Erythroblast (primary cell): ENCODE results near the gene RASA4.
"Not testable (repeated sequence)": the region's sequence is repeated elsewhere in the genome, so short reads cannot be mapped to it uniquely, and the experiment has no call there.

Experiments
- GATA1 ChIP-seq: IDR thresholded peaks from 2 replicates; pipeline ENCODE4 v1.6.1; 2011; ENCODE audit warnings: low read depth, mild to moderate bottlenecking, control low read depth, low read length, moderate library complexity
- POLR2A ChIP-seq: IDR thresholded peaks from 2 replicates; pipeline ENCODE4 v1.6.1; 2011; ENCODE audit warnings: mild to moderate bottlenecking, low read length

DNA sequence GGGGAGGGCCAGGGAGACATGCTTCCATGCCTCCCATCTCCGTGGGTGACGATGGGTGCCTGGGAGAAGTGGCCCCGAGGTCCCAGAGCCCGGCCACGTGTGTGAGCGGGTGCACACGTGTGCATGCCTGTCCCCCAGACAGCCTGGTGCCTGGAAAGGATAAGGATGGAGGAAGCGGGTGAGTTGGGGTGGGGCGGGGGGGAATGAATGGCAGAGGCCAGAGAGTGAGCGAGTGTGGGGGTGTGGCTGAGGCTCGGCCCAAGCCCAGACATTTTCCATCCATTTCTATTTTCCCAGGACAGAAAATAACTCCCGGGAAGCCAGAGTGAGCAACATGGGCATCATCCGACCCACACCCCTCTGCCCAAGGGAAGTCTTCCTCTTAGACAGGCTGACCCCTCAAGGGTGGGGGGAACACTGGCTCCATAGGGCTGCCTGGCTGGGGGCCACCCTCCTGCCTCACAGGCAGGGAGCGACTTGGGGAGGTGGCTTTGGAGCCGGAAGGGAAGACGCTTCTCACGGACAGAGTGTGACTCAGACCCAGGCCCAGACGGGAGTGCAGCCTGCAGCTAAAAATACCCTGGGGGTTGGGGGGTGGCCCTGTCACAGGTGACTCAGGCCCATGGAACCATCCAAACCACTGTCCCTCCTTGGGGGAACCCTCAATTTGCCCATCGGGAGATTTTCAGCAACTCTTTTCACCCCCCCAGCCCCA is 12.0 kb downstream of the RASA4 start:
- not testable (repeated sequence) for TF ChIP-seq POLR2A, GATA1
